Spinal cord (tissue), 10 donors: ENCODE measurements around the gene PASK. TPM values are rescaled to one million over a fixed set of nuclear protein-coding genes. Genes with fewer than 3 reads are reported as not detected.
A peak's percentile ranks its signal among the peaks of the same experiment; 100 is the strongest.

Experiments used
- DNase-seq, 6 donors: peaks; one replicate each; pipeline versions ENCODE4 v3.0.0 to v3.0.0-alpha.2; 2013 to 2015; ENCODE audit warnings: low spot score in 6 of 6, low read depth in 4 of 6
- H3K27ac ChIP-seq: one replicate; pipeline ENCODE4 v1.5.1; 2013; ENCODE audit warnings: low read depth, low read length, control low read depth
- H3K27me3 ChIP-seq: one replicate; pipeline ENCODE4 v1.6.1; 2013; ENCODE audit warnings: low read length; ENCODE audit not compliant: control insufficient read depth, insufficient read depth
- H3K36me3 ChIP-seq: one replicate; pipeline ENCODE4 v1.6.1; 2013; ENCODE audit warnings: low read length; ENCODE audit not compliant: control insufficient read depth, insufficient read depth
- H3K4me1 ChIP-seq: one replicate; pipeline ENCODE4 v1.6.1; 2013; ENCODE audit warnings: low read length; ENCODE audit not compliant: control insufficient read depth, insufficient read depth
- H3K4me3 ChIP-seq: one replicate; pipeline ENCODE4 v1.5.1; 2013; ENCODE audit warnings: low read depth, low read length, control low read depth
- H3K9me3 ChIP-seq: one replicate; pipeline ENCODE4 v1.6.1; 2013; ENCODE audit warnings: low read length; ENCODE audit not compliant: control insufficient read depth, insufficient read depth
- WGBS: methylation state at CpG from one replicate; pipeline ENCODE4 v1.1.5; 2013; ENCODE audit warnings: missing lambda C conversion rate; ENCODE audit not compliant: insufficient coverage; 5-methylcytosine and 5-hydroxymethylcytosine counted together
- polyA plus RNA-seq, 2 donors: library from polyadenylated mRNA; unstranded; fragments of 120-200 nt; gene quantifications; one replicate each; pipeline ENCODE4 v1.2.1, GENCODE V29; 2013; ENCODE audit not compliant: insufficient read length in 2 of 2
- total RNA-seq, 2 donors: library from RNA; depleted of rRNA in 1 of 2; stranded (reverse); fragments of 120-200 nt in 1 of 2; fragments of >200 nt in 1 of 2; gene quantifications; one replicate each; pipeline versions ENCODE4 v1.2.3 to v1.2.4, GENCODE V29; 2013 to 2014
- donor health status: healthy.

The PASK gene
- total and polyA plus RNA-seq, 4 donors: 8.6 to 25.3 (median 14.6) TPM

DNA sequence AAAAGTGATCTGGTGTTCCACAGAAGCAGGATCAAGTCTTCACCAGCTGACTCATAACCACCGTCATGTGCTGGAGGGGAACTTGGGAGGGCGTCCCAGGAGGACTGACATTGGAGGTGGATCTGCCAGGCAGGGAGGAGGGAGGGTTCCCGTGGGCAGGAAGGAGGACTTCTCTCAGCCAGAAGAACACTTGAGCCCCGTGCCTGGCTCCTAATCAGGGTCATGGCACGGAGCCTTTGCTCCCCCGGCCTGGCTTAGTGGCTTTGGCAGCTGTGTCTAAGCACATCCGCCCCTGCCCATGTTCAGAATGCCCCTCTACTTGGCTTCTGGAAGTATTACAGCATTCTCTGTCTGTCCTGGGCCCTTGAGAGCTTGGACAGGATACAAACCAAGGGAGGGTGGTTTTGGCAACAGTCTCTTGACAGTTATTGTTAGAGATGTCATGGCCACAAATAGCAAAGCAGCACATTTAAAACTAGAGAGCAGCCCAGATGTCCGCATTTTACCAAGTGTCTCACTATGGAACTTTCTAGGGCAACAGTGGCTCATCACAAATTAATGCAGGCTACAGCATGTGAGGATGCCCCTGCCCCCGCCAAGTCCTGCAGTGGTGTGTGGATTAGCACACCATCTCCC, 12.5 kb upstream of the PASK start:
- H3K9me3 ChIP-seq: no peaks in the 10 kb centered on the region
- H3K4me3 ChIP-seq: no peak overlapping the region
- 43% methylated on average over 6 of the region's 9 CpGs for WGBS
- peaks cover 26% of the 10 kb centered on the region for H3K4me1 ChIP-seq
- no peaks in the 10 kb centered on the region for H3K27me3 ChIP-seq
- peak in 2 of 6 donors; percentile 6 to 75 for DNase-seq
- H3K36me3 ChIP-seq: peaks cover 69% of the 10 kb centered on the region
- H3K27ac ChIP-seq: no peak overlapping the region

DNA sequence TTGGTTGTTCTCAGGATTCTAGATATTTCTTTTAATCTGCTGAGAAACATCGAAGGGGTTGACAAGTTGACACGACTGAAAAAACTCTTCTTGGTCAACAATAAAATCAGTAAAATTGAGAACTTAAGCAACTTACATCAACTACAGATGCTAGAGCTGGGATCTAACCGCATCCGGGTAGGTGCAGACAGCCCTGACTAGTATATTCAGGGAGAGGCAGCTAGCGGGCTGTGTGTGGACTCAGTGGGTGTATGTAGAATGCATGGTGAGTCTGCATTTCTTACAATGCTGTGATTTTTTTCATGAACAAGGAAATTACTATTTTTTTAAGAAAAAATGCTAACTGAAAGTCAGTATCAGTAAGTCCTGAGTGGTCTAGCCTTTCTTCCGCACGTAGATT, 11.0 kb upstream of the PASK start:
- H3K4me3 ChIP-seq: no peak overlapping the region
- no peaks in the 10 kb centered on the region for H3K9me3 ChIP-seq
- H3K36me3 ChIP-seq: peaks cover 62% of the 10 kb centered on the region
- peaks cover 27% of the 10 kb centered on the region for H3K4me1 ChIP-seq
- H3K27ac ChIP-seq: no peak overlapping the region
- no peak for DNase-seq
- 98% methylated on average over 6 of the region's 7 CpGs for WGBS
- no peaks in the 10 kb centered on the region for H3K27me3 ChIP-seq

DNA sequence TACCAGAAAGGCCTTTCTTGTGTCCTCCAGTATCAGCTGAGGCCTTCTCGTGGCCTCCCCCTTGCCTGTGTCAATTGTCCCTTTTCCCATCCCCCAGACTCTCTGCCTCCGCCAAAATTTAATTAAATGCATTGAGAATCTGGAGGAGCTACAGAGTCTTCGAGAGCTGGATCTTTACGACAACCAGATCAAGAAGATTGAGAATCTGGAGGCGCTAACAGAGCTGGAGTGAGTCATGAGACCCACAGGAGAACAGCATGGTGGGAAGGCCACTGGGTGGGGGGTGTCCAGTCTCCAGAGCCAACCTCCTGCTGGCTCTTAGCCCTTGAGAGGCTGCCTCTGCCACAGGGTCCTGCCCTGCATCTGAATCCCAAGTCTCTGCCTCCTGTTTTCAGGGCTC, 9.8 kb upstream of the PASK start:
- no peak overlapping the region for H3K27ac ChIP-seq
- 80% methylated on average over 4 of the region's 5 CpGs for WGBS

DNA sequence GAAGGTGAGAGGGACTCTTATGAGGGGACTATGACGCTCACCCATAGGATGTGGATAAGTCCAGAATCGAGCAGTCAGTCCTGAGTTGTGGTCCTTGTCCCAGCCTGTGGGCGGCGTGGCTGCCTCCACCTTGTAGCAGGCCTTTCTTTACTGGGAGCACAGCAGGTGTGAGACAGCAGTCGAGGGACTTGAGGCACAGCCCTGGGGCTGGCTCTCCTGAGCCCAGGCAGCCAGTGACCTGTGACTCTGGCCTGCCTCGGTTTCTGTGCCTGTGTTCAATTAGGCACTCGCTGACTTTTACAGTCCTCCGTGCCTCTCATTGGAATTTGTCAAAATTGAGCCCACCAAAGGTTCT, 9.3 kb upstream of the PASK start:
- H3K27me3 ChIP-seq: no peaks in the 10 kb centered on the region
- WGBS: 94% methylated on average over 8 of the region's 8 CpGs
- no peak overlapping the region for H3K27ac ChIP-seq
- H3K36me3 ChIP-seq: peaks cover 59% of the 10 kb centered on the region
- H3K4me3 ChIP-seq: no peak overlapping the region
- DNase-seq: no peak
- no peaks in the 10 kb centered on the region for H3K9me3 ChIP-seq
- H3K4me1 ChIP-seq: peaks cover 27% of the 10 kb centered on the region

More for the DNA sequence above, 9.8 kb upstream of the PASK start:
- no peak for DNase-seq
- Histone ChIP-seq H3K36me3 (peaks cover 59% of the 10 kb centered on the region), H3K4me1 (peaks cover 27% of the 10 kb centered on the region), H3K27me3 (no peaks in the 10 kb centered on the region), H3K4me3 (no peak overlapping the region), H3K9me3 (no peaks in the 10 kb centered on the region)

DNA sequence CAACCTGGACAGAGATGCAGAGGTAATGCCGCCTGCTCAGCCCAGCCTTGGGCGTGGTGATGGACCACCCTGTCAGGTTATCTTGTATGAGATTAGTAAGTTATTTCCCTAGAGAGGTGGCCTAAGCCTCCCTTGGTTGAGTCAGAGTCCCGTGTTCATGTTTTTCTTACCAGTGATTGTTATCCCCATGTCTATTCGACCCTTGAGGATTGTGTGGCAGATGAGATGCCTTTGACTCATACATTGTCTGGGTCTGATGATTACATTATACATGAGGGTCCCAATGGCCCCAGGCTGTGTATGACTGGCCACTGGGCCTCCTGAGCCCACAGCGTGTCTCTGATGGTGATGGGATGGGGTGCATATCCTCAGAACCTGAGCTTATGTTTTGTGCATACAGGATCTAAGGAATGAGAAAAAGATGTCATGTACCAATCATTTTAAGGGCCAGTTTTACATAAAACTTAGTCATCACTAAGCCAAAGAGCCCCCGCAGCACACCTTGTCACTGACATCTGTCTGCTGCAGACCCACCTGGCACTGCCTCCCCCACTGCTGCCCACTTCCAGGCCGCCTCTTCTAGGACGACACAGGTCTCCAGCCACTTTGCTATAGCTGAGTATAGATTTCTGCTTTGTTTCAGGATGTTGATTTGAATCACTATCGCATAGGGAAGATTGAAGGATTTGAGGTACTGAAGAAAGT, 8.7 kb upstream of the PASK start:
- Histone ChIP-seq H3K27me3 (no peaks in the 10 kb centered on the region), H3K4me1 (peaks cover 27% of the 10 kb centered on the region), H3K4me3 (no peak overlapping the region), H3K36me3 (peaks cover 57% of the 10 kb centered on the region), H3K27ac (no peak overlapping the region), H3K9me3 (no peaks in the 10 kb centered on the region)
- WGBS: 92% methylated on average over 7 of the region's 9 CpGs
- DNase-seq: no peak

DNA sequence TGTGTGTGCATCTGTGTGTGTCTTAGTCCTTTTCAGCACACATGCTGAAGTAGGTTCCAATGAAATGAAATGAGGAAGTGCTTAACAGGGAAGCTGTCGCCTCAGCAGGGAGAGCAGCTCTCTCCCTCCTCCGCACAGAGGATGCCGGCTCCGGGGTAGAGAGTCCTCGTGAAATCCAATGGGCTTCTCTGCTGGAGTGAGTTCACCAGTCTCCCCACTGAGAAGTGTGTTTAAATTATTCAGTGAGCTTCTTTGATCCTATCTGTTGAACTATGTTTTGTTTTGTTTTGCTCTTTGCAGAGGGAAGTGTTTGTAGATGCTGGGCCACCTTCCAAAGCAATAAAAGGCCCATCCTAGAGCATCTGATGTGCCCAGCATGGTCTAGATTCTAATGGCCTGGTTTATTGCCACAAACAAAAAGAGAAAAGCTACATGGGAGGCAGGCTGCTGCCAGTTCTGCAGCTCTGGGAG, 7.7 kb upstream of the PASK start:
- no peak overlapping the region for H3K27ac ChIP-seq
- peak in 2 of 6 donors; percentile 68 to 80 for DNase-seq
- peaks cover 53% of the 10 kb centered on the region for H3K36me3 ChIP-seq
- no peak overlapping the region for H3K4me3 ChIP-seq
- no peaks in the 10 kb centered on the region for H3K9me3 ChIP-seq
- H3K4me1 ChIP-seq: peaks cover 26% of the 10 kb centered on the region
- no CpG with 5 or more reads among the region's 5 CpGs for WGBS
- no peaks in the 10 kb centered on the region for H3K27me3 ChIP-seq

DNA sequence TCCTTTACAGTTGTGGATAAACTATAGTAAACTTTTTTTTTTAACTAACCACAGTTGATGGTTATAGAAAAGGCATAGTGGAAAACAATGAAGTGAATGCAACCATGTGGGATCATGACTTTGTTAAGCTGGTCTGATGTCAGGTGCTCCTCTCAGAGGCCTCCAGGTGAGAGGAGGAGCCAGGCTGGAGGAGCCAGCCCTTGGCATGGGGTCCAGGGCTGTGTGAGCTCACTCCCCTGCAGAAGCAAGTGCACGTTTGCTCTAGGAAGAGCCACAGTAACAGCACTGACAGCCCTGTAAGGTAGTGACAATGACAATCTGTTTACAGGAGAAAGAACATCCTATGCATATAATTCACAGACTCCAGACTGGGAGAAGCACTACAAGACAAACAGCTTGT, 6.7 kb upstream of the PASK start:
- 20% methylated on average over 1 of the region's 1 CpG for WGBS
- H3K9me3 ChIP-seq: no peaks in the 10 kb centered on the region
- DNase-seq: no peak
- peaks cover 46% of the 10 kb centered on the region for H3K36me3 ChIP-seq
- no peak overlapping the region for H3K27ac ChIP-seq
- peaks cover 23% of the 10 kb centered on the region for H3K4me1 ChIP-seq
- H3K27me3 ChIP-seq: no peaks in the 10 kb centered on the region
- H3K4me3 ChIP-seq: no peak overlapping the region

DNA sequence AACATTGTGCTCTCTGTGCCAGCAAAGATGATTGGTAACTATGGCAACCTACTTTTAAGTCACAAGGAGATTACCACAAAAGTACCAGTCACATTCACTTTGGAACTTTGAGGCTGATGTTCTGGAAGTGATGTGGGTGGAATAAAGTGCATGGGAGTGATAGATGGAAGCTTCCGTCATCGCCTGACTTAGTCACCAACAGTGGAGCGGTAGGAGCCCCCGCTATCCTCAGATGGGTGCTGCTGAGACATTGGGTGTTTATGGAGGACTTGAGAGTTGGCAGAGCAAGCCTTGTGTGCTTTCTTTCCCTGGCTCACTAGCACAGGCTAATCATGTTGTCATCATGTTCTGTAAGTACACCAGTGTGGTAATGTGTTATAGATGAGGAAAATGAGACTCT, 5.6 kb upstream of the PASK start:
- Histone ChIP-seq H3K27ac (no peak overlapping the region), H3K9me3 (no peaks in the 10 kb centered on the region), H3K27me3 (no peaks in the 10 kb centered on the region), H3K4me1 (peaks cover 25% of the 10 kb centered on the region), H3K36me3 (peaks cover 45% of the 10 kb centered on the region), H3K4me3 (no peak overlapping the region)
- DNase-seq: no peak
- 90% methylated on average over 2 of the region's 4 CpGs for WGBS

DNA sequence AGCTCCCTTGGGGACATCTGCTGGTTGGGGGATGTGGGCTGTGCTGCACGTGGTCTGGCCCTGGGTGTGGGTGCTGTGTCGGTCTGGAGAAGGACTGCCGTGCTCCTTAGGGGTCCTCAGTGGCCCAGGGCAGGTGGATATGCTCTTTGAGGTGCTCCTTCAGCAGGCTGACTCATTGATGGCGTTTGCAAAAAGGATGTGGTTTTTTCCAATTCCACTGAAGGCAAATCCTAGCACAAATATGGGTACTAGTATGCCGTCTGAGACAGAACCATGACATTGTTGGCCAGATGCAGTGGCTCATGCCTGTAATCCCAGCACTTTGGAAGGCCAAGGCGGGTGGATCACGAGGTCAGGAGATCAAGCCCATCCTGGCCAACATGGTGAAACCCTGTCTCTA, 4.3 kb upstream of the PASK start:
- 95% methylated on average over 7 of the region's 7 CpGs for WGBS
- H3K36me3 ChIP-seq: peaks cover 32% of the 10 kb centered on the region
- peaks cover 24% of the 10 kb centered on the region for H3K4me1 ChIP-seq
- no peak overlapping the region for H3K27ac ChIP-seq
- no peaks in the 10 kb centered on the region for H3K9me3 ChIP-seq
- H3K4me3 ChIP-seq: no peak overlapping the region
- no peaks in the 10 kb centered on the region for H3K27me3 ChIP-seq
- no peak for DNase-seq
